ENCODE measurements around the gene MICB. TPM values are rescaled to one million over a fixed set of nuclear protein-coding genes. Genes with fewer than 3 reads are reported as not detected.
"Not testable (repeated sequence)": the region's sequence is repeated elsewhere in the genome, so short reads cannot be mapped to it uniquely, and the experiment has no call there.

MICB gene
- total RNA-seq: 0.31 TPM in 1 of 3 replicates, not detected in the others

DNA sequence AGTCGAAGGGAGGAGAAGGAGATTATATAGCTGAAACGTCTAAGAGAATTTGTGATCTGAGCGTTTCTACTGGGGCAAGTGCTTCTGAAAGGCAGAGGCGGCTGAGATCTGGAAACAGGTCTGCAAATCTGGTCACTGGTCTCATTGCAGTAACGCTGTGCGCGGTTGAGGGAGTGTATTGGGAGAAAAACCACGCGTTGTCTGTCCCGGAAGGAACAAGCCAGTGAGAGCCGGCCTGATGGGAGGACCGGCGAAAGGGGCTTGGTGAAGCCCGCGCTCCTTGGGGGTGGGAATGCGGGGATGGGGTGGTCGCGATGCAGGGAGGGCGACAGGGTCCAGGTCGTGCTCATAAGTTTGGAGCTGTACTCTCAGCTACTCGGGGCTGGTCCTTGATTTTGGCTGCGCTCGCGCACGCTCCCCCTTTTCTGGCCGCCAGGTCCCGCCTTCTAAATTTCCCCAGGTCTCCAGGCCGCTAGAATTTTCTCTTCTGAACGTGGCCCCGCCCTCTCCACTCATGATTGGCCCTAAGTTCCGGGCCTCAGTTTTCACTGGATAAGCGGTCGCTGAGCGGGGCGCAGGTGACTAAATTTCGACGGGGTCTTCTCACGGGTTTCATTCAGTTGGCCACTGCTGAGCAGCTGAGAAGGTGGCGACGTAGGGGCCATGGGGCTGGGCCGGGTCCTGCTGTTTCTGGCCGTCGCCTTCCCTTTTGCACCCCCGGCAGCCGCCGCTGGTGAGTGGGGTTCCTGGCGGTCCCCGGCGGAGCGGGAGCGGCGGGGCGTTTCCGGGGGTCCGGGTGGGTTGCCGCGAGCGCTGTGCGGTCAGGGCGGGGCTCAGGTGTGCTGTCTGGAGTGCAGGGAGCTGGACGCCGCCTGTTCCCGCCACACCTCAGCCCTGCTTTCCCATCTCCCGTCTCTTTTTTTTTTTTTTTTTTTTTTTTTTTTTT is at the start of gene MICB:
TSS of gene MICB (plus strand) at position 615 of the 946 bp plus-strand sequence. CDS start at position 664, 49 bp downstream.
- TF ChIP-seq, protein P1, sequence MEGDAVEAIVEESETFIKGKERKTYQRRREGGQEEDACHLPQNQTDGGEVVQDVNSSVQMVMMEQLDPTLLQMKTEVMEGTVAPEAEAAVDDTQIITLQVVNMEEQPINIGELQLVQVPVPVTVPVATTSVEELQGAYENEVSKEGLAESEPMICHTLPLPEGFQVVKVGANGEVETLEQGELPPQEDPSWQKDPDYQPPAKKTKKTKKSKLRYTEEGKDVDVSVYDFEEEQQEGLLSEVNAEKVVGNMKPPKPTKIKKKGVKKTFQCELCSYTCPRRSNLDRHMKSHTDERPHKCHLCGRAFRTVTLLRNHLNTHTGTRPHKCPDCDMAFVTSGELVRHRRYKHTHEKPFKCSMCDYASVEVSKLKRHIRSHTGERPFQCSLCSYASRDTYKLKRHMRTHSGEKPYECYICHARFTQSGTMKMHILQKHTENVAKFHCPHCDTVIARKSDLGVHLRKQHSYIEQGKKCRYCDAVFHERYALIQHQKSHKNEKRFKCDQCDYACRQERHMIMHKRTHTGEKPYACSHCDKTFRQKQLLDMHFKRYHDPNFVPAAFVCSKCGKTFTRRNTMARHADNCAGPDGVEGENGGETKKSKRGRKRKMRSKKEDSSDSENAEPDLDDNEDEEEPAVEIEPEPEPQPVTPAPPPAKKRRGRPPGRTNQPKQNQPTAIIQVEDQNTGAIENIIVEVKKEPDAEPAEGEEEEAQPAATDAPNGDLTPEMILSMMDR (IDR thresholded peaks at IDR 0.05; ENCODE audit: unreplicated experiment): no peak
- Mint-ChIP-seq H3K27me3 (ENCODE audit: low read depth) (peaks cover 96% of the 10 kb centered on the region), H3K4me1 (peaks cover 27% of the 10 kb centered on the region), H3K4me3 (peak within 1 kb of the TSS; percentile 67), H3K36me3 (peaks cover 1% of the 10 kb centered on the region), H3K27ac (no peak within 1 kb of the TSS), H3K9me3 (peaks cover 7% of the 10 kb centered on the region)
- peak in 1 of 2 experiments; percentile 57 for DNase-seq (ENCODE audit: low spot score in 2 of 2, unreplicated experiment in 2 of 2)

GRCh38 chr6:31450751-31451150 is 47.2 kb upstream of the MICB start:
- H3K27me3 Mint-ChIP-seq (ENCODE audit: low read depth): peaks cover 45% of the 10 kb centered on the region
- TF ChIP-seq, protein P1 (IDR thresholded peaks at IDR 0.05; ENCODE audit: unreplicated experiment): no peak
- H3K4me3 Mint-ChIP-seq: no peak overlapping the region
- H3K9me3 Mint-ChIP-seq: peaks cover 22% of the 10 kb centered on the region
- no peaks in the 10 kb centered on the region for H3K36me3 Mint-ChIP-seq
- no peak overlapping the region for H3K27ac Mint-ChIP-seq
- H3K4me1 Mint-ChIP-seq: no peaks in the 10 kb centered on the region
- no peak for DNase-seq (ENCODE audit: low spot score in 2 of 2, unreplicated experiment in 2 of 2)

DNA sequence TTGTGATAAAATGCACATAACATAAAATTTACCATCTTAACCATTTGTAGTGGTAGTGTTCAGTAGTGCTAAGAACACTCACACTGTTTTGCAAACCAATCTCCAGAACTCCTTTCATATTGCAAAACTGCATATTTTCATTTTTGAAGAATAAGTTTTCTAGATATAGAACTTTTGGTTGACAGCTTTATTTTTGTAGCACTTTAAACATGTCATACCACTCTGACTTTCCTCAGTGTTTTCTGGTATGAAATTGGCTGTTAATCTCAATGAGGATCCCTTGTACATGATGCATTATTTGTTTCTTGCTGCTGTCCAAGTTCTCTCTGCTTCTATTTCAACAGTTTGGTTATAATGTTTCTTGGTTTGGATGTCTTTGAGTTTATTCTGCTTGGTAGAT is 45.1 kb upstream of the MICB start:
- Mint-ChIP-seq H3K36me3 (no peaks in the 10 kb centered on the region), H3K27ac (no peak overlapping the region), H3K4me3 (no peak overlapping the region), H3K27me3 (ENCODE audit: low read depth) (peaks cover 47% of the 10 kb centered on the region), H3K4me1 (no peaks in the 10 kb centered on the region), H3K9me3 (peaks cover 22% of the 10 kb centered on the region)
- TF ChIP-seq, protein P1 (IDR thresholded peaks at IDR 0.05; ENCODE audit: unreplicated experiment): no peak
- DNase-seq (ENCODE audit: low spot score in 2 of 2, unreplicated experiment in 2 of 2): no peak

DNA sequence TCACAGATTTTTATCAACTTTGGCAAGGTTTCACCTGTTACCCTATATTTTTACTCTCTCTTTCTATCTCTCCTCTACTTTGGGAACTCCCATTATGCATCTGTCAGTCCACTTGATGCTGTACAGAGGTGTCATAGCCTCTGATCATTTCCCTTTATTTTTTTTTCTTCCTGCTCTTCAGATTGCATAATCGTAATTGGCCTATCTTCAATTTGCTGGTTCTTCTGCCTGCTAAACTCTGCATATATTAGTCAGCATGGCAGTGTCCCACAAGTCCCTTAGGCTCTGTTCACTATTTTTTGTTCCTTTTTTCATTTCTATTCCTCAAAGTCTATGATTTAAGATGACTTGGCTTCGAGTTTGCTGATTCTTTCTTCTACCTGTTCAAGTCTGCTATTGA is 44.7 kb upstream of the MICB start:
- TF ChIP-seq, protein P1 (IDR thresholded peaks at IDR 0.05; ENCODE audit: unreplicated experiment): no peak
- DNase-seq (ENCODE audit: low spot score in 2 of 2, unreplicated experiment in 2 of 2): no peak
- H3K27me3 Mint-ChIP-seq (ENCODE audit: low read depth): peaks cover 47% of the 10 kb centered on the region
- H3K9me3 Mint-ChIP-seq: peaks cover 22% of the 10 kb centered on the region
- H3K27ac Mint-ChIP-seq: no peak overlapping the region
- H3K36me3 Mint-ChIP-seq: no peaks in the 10 kb centered on the region
- no peak overlapping the region for H3K4me3 Mint-ChIP-seq
- no peaks in the 10 kb centered on the region for H3K4me1 Mint-ChIP-seq

- not testable (repeated sequence) for H3K4me1 Mint-ChIP-seq; H3K27ac Mint-ChIP-seq; H3K36me3 Mint-ChIP-seq; DNase-seq (ENCODE audit: low spot score in 2 of 2, unreplicated experiment in 2 of 2); H3K4me3 Mint-ChIP-seq; H3K9me3 Mint-ChIP-seq
- peaks cover 28% of the 10 kb centered on the region for H3K27me3 Mint-ChIP-seq (ENCODE audit: low read depth)
Observed at GRCh38 chr6:31459864-31460263, 38.1 kb upstream of the MICB start.

- no peak overlapping the region for H3K27ac Mint-ChIP-seq
- no peak overlapping the region for H3K4me3 Mint-ChIP-seq
- TF ChIP-seq, protein P1 (IDR thresholded peaks at IDR 0.05; ENCODE audit: unreplicated experiment): no peak
- peaks cover 9% of the 10 kb centered on the region for H3K4me1 Mint-ChIP-seq
- H3K27me3 Mint-ChIP-seq (ENCODE audit: low read depth): peaks cover 33% of the 10 kb centered on the region
- H3K9me3 Mint-ChIP-seq: no peaks in the 10 kb centered on the region
- no peaks in the 10 kb centered on the region for H3K36me3 Mint-ChIP-seq
- no peak for DNase-seq (ENCODE audit: low spot score in 2 of 2, unreplicated experiment in 2 of 2)
Observed at GRCh38 chr6:31460361-31461025, 37.5 kb upstream of the MICB start.
